Measurements from ENCODE around the gene ZBED4. TPM values are rescaled to one million over a fixed set of nuclear protein-coding genes. Genes with fewer than 3 reads are reported as not detected.

The ZBED4 gene
- total RNA-seq, 1 donor from 2014 or later = 11.8 TPM

GRCh38 chr22:49877642-49878041 lies 24.0 kb downstream of the ZBED4 start:
- H3K27ac ChIP-seq = no peak overlapping the region
- no peak for DNase-seq
- TF ChIP-seq CTCF (IDR thresholded peaks at IDR 0.05) = no peak
- H3K27me3 ChIP-seq = no peaks in the 10 kb centered on the region
- intact Hi-C loops (cut with DNase I) = no loop called here
- no peaks in the 10 kb centered on the region for H3K36me3 ChIP-seq
- H3K4me1 ChIP-seq = no peaks in the 10 kb centered on the region
- H3K4me3 ChIP-seq = no peak overlapping the region
- no peaks in the 10 kb centered on the region for H3K9me3 ChIP-seq
- no peak for ATAC-seq

- intact Hi-C loops (cut with DNase I) = no loop called here
- TF ChIP-seq CTCF (IDR thresholded peaks at IDR 0.05) = no peak
- Histone ChIP-seq H3K27me3 (no peaks in the 10 kb centered on the region), H3K9me3 (no peaks in the 10 kb centered on the region), H3K4me3 (no peak overlapping the region), H3K27ac (no peak overlapping the region), H3K4me1 (no peaks in the 10 kb centered on the region), H3K36me3 (no peaks in the 10 kb centered on the region)
- DNase-seq (no peak), ATAC-seq (no peak)
Observed at GRCh38 chr22:49878206-49878605, 24.6 kb downstream of the ZBED4 start.

GRCh38 chr22:49879871-49880270 lies 26.2 kb downstream of the ZBED4 start:
- H3K27ac ChIP-seq = no peak overlapping the region
- H3K36me3 ChIP-seq = peaks cover 13% of the 10 kb centered on the region
- TF ChIP-seq CTCF (IDR thresholded peaks at IDR 0.05) = no peak
- intact Hi-C loops (cut with DNase I) = no loop called here
- H3K4me3 ChIP-seq = no peak overlapping the region
- DNase-seq = no peak
- no peaks in the 10 kb centered on the region for H3K27me3 ChIP-seq
- H3K9me3 ChIP-seq = no peaks in the 10 kb centered on the region
- no peak for ATAC-seq
- H3K4me1 ChIP-seq = no peaks in the 10 kb centered on the region

GRCh38 chr22:49880281-49880680 lies 26.6 kb downstream of the ZBED4 start:
- intact Hi-C loops (cut with DNase I) = no loop called here
- H3K4me3 ChIP-seq = no peak overlapping the region
- no peaks in the 10 kb centered on the region for H3K27me3 ChIP-seq
- DNase-seq (peak; percentile 41), ATAC-seq (no peak)
- H3K27ac ChIP-seq = no peak overlapping the region
- H3K4me1 ChIP-seq = no peaks in the 10 kb centered on the region
- no peak for TF ChIP-seq CTCF (IDR thresholded peaks at IDR 0.05)
- H3K36me3 ChIP-seq = peaks cover 17% of the 10 kb centered on the region
- H3K9me3 ChIP-seq = no peaks in the 10 kb centered on the region

- no peak for ATAC-seq
Observed at GRCh38 chr22:49881856-49882255, 28.2 kb downstream of the ZBED4 start.

More at GRCh38 chr22:49881856-49882255, 28.2 kb downstream of the ZBED4 start:
- H3K4me1 ChIP-seq = no peaks in the 10 kb centered on the region
- no peak for DNase-seq
- intact Hi-C loops (cut with DNase I) = no loop called here
- H3K27ac ChIP-seq = no peak overlapping the region
- no peak for TF ChIP-seq CTCF (IDR thresholded peaks at IDR 0.05)
- no peak overlapping the region for H3K4me3 ChIP-seq
- H3K36me3 ChIP-seq = peaks cover 33% of the 10 kb centered on the region
- H3K27me3 ChIP-seq = no peaks in the 10 kb centered on the region
- no peaks in the 10 kb centered on the region for H3K9me3 ChIP-seq
